Loucy (cell line): ENCODE results near the gene PFN1.

ENCODE experiments used
- EZH2phosphoT487 ChIP-seq: fragments of 200-600 bp; IDR thresholded peaks from 2 replicates; pipeline ENCODE4 v1.6.1; 2018; ENCODE audit warnings: antibody characterized with exemption, mild to moderate bottlenecking, moderate library complexity, borderline replicate concordance
- TF ChIP-seq, protein P1 (sequence below): fragments of 200-600 bp; sonication (generic); conservative IDR thresholded peaks from 2 replicates; pipeline ENCODE4 v1.5.1; 2014; ENCODE audit warnings: mild to moderate bottlenecking, antibody characterized with exemption, low read length

GRCh38 chr17:4940555-4941318 is 7.6 kb downstream of the PFN1 start:
- TF ChIP-seq, protein P1, sequence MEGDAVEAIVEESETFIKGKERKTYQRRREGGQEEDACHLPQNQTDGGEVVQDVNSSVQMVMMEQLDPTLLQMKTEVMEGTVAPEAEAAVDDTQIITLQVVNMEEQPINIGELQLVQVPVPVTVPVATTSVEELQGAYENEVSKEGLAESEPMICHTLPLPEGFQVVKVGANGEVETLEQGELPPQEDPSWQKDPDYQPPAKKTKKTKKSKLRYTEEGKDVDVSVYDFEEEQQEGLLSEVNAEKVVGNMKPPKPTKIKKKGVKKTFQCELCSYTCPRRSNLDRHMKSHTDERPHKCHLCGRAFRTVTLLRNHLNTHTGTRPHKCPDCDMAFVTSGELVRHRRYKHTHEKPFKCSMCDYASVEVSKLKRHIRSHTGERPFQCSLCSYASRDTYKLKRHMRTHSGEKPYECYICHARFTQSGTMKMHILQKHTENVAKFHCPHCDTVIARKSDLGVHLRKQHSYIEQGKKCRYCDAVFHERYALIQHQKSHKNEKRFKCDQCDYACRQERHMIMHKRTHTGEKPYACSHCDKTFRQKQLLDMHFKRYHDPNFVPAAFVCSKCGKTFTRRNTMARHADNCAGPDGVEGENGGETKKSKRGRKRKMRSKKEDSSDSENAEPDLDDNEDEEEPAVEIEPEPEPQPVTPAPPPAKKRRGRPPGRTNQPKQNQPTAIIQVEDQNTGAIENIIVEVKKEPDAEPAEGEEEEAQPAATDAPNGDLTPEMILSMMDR = no peak
- TF ChIP-seq EZH2phosphoT487 = no peak
